Left forelimb (tissue), 1 donor: Measurements from ENCODE around the gene HSD3B2.

ENCODE experiments used
- DNase-seq: peaks from one replicate; pipeline ENCODE4 v3.0.0-alpha.2; 2018; ENCODE audit warnings: low spot score

Gene HSD3B2

DNA sequence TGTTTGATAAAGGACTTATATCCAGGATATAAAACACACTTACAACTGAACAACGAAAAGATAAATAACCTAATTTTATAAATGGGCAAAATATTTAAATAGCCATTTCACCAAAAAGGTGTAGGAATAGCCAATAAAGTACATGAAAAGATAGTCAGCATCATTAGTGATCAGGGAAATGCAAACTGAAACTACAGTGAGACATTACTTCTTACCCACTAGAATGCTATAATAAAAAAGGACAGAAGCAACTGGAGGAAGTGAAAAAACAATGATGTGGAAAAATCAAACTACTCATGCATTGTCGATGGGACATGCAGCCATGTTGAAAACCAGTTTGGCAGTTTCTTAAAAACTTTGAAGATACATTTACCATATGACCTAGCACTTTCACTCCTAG lies 48.6 kb downstream of the HSD3B2 start:
- DNase-seq, result no peak

DNA sequence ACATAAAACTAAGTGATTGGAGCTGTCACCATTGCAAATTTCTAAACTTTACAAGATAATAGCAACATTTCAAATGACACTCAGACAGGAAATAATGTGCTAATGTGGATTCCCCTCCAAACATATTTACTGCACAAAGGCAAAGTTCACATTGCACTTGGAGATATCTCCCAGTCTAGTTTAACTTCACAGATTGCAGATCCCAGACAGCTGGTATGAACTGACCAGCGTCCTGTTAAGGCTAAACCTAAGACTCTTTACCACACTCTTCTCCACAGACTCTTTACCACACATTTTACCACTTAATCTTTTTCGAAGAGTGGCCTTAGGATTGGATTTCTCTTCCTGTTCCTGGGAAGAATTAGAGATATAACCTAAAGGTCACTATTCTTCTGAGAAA lies 51.5 kb downstream of the HSD3B2 start:
- no peak for DNase-seq

DNA sequence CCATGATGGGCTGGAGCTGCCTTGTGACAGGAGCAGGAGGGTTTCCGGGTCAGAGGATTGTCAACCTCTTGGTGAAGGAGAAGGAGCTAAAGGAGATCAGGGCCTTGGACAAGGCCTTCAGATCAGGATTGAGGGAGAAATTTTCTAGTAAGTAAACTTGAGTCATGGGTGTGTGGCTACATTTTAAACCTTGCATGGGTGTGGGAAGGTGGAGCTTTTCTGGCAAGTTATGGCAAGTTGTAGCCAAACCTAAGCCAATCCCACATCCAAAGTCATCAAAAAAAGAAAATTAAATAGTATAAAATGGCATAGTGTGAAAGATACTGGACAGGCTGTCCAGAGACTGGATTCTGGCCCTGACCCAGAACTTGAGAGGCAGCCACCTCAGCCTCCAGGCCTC lies 52.3 kb downstream of the HSD3B2 start:
- no peak for DNase-seq

DNA sequence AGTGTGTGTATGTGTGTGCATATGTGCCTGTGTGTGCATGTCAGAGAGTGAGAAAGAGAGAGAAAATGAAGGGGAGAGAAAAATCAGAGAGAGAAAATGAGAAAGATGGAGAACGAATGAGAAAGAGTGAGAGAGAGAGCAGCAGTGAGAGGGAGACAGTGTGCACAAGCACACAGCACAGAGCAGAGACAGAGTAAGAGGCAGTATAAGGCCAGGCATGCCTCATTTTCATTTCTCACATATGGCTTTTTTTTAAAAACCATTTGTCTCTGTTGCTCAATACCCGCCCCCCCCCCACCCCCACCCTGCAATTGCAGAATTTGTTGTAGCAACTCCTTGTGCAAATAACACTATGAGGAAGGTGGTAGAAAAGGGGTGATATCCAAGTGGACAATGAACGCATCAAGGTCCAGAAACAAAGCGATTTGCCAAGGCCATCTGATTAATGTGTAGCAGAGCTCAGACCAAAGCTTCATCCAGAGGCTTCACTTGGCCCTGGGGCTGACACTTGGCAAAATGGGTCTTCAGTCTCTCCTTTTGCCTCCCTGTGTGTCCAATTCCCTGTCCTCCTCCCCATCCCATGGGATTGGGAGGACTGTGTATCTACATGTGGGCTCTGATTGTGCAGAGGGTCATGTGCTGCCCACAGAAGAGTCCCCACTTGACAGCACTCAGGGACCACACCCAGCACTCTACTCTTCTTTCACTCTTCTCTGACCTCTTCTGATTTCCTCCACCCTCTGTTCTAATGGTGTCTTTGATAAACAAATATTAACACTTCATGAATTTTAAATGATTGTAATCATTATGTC lies 53.1 kb downstream of the HSD3B2 start:
- DNase-seq, result no peak

DNA sequence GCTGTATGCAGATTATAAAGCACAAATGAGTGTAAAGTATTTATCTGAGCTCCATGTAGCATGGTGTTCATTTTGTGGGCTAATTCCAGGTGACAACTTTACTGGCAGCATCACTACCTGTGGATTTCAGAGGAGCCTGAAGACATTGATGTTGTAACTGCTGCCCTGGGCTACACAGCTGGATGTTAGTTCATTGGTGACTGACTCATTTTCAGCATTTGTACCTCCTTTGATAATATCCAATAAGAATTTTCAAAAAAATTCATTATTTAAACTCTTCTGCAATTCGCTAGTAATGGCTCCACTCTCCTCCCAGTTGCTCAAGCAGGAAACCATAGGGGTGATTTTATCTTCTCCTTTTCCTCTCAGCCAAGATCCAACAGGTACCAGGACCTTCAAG lies 54.8 kb downstream of the HSD3B2 start:
- no peak for DNase-seq

DNA sequence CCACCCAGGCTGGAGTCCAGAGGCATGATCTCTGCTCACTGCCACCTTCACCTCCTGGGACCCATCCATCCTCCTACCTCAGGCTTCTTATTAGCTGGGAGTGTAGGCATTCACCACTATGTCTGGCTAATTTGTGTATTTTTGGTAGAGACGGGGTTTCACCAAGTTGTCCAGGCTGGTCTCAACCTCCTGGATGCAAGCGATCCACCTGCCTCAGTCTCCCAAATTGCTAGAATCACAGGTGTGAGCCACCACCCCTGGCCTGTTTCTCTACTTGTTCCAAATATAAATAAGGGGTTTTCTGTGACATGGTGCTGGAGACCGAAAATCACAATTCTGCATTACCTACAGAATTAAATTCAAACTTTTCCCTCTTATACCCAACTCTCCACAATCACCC lies 55.4 kb downstream of the HSD3B2 start:
- DNase-seq, result no peak

DNA sequence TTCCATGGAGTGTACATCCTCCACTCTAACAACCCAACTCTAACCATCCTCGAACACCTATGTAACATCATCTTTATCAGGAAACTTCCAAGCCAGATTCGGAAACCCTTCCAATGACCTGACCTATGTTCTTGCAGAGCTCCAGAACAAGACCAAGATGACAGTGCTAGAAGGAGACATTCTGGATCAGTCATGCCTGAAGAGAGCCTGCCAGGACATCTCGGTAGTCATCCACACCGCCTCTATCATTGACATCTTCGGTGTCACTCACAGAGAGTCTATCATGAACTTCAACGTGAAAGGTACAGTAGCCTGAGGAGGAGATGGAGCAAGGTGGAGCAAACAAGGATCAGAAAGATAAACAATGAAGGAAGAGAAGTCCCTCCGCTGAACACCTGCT lies 56.0 kb downstream of the HSD3B2 start:
- DNase-seq, result no peak

DNA sequence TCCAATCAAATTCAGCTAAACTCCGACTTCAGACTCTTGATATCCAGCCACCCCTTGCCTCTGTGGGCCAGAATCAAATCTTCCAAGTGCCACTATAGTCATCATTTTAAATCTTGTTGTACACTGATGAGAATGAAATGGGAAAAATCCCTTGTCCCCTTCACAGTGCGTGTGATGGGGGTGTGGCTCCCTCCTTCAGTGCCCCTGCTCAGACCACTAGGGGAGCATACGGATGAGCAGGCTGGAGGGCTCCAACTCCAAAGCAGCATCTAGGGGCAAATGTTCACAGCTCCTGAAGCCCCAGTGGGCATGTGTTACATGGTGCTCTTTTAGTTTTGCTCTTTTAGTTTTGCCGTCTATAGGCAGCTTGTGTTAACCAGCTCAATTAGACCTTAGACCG lies 56.6 kb downstream of the HSD3B2 start:
- no peak for DNase-seq

DNA sequence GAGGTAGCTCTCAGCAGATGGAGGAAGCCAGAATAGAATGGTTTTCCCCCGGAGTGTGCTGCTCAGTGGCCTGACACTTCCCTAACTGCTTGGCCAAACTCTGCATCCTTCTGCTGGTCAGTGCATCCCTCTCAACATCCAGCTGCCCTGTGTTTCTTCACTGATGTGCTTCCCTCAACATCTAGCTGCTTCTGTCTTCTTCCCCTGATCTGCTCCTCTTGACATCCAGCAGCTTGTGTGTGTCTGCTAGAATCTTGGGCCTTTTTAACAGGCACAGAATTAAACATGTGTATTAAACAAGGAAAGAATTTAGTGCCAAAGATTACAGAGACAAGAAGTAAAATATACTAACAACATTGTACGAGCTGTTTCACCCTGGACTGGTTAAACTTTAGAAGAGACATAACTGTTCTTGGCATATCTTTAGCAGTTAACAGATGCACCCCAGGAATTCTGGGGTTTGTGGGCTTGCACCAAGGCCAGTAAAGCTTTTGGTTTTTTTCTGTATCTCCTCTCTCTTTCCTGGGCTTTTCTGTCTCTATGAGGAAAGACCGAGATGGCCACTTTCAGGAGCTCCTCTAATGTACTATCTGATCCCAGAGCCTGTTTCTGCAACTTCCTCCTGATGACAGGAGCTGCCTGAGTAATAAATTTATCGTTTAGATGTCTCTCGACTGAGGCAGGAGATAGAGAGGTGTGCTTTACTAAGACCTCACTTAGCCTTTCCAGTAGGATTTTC lies 57.3 kb downstream of the HSD3B2 start:
- DNase-seq, result no peak
